Cardiac ventricle fibroblast (primary cell): Measurements from ENCODE around the gene MUC22. TPM values are rescaled to one million over a fixed set of nuclear protein-coding genes. Genes with fewer than 3 reads are reported as not detected.

Experiments used
- total RNA-seq: library from RNA; depleted of rRNA; stranded (reverse); fragments of >200 nt; gene quantifications from 2 replicates; pipeline ENCODE4 v1.2.3, GENCODE V29; 2015

The MUC22 gene
- not detected in 2 replicates for total RNA-seq

DNA sequence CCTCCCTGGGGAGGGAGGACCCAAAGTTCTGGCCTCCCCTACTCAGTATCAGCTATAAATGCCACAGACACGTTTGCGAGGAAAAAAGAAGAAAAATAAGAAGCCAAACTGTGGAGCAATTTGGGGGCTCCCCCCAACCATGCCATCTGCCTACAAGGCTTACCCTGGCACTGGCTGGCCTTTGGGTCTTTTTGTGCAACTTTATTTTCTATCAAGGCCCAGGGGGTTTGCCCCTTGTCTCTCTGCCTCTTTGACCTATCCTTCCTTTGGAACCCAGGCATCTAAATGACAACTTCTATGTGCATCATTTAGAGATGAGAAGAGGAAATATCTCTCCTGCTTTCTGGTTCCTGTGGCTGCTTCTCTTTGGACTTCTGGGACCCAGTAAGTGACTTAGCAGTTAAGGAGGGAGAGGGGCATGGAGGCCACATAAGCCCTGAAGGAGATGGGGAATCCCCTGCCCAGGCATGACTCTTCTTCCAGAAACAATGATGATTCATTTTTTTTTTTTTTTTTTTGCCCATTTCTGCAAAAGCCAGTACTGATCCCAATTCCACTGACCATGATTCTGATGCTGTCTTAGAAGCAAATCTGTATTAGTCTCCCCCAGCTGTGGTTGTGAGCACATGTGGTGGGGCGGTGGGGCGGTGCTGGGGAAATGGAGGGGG, at the start of gene MUC22:
Gene MUC22 (plus strand): TSS at position 82 of the 668 bp plus-strand sequence. CDS start 233 bp downstream, at position 315.

GRCh38 chr6:30983439-30983838, 26.8 kb upstream of the MUC22 start, which contains the start of gene MUC21:
Gene MUC21, plus strand, starts transcription at chr6:30983718. Its CDS starts 241 bp downstream, at chr6:30983959.

Other genes with a start within 250 kb of the MUC22 start
- gene DDR1, start 126.0 kb upstream of the MUC22 start, total RNA-seq = 25.7 and 27.1 TPM in 2 replicates
- gene GTF2H4, start 102.3 kb upstream of the MUC22 start, total RNA-seq = 12.3 and 16.6 TPM in 2 replicates
- gene VARS2, start 96.2 kb upstream of the MUC22 start, total RNA-seq = 16.4 and 18.6 TPM in 2 replicates
- gene SFTA2, start 78.3 kb upstream of the MUC22 start, total RNA-seq = not detected in 2 replicates
- gene MUCL3, start 69.5 kb upstream of the MUC22 start, total RNA-seq = not detected in 2 replicates
- not detected in 2 replicates for gene MUC21, start 26.8 kb upstream of the MUC22 start, total RNA-seq
- 0.49 TPM in 1 of 2 replicates, not detected in the other for gene C6orf15, start 102.1 kb downstream of the MUC22 start, total RNA-seq
- gene PSORS1C1, start 104.3 kb downstream of the MUC22 start, total RNA-seq = 0.64 and 51.9 TPM in 2 replicates
- gene CDSN, start 110.0 kb downstream of the MUC22 start, total RNA-seq = not detected in 2 replicates
- not detected in 2 replicates for gene PSORS1C2, start 128.6 kb downstream of the MUC22 start, total RNA-seq
- gene CCHCR1, start 147.3 kb downstream of the MUC22 start, total RNA-seq = 13.0 and 13.4 TPM in 2 replicates
- 1.8 and 3.0 TPM in 2 replicates for gene TCF19, start 148.1 kb downstream of the MUC22 start, total RNA-seq
- not detected in 2 replicates for gene POU5F1, start 160.2 kb downstream of the MUC22 start, total RNA-seq